ENCODE results near the gene RBM14. TPM values are rescaled to one million over a fixed set of nuclear protein-coding genes. Genes with fewer than 3 reads are reported as not detected.
A peak's percentile ranks its signal among the peaks of the same experiment; 100 is the strongest.

RBM14 gene
- total and polyA plus RNA-seq, 10 of the 15 experiments (the other 5 are each of a cell fraction or from before 2014, with no cell fraction given) = 5.4 to 140 (median 44.5) TPM

GRCh38 chr11:66617155-66617834, 865 bp downstream of the RBM14 start (continued):
- TF ChIP-seq PBX3 (IDR thresholded peaks at IDR 0.05; ENCODE audit: insufficient replicate concordance, low read depth, low read length) (no peak), USF2 (IDR thresholded peaks at IDR 0.05; ENCODE audit: borderline replicate concordance, low read depth, low read length) (no peak), ESRRA (IDR thresholded peaks at IDR 0.05; ENCODE audit: low read length) (no peak), SMARCA5 (IDR thresholded peaks at IDR 0.05) (0 out of 2 replicates have a peak, but pooled peaks have one; percentile 30), SREBF1 (IDR thresholded peaks at IDR 0.05; ENCODE audit: low read length) (no peak), ATF2 (IDR thresholded peaks at IDR 0.05; ENCODE audit: low read length) (no peak), SMAD5 (IDR thresholded peaks at IDR 0.05; ENCODE audit: low read depth) (no peak), ZNF24 (IDR thresholded peaks at IDR 0.05) (no peak), ASH2L (IDR thresholded peaks at IDR 0.05; ENCODE audit: borderline replicate concordance, low read depth) (no peak), POLR2AphosphoS2 (IDR thresholded peaks at IDR 0.05; ENCODE audit: low read depth, low read length) (no peak), BACH1 (IDR thresholded peaks at IDR 0.05; ENCODE audit: borderline replicate concordance) (0 out of 2 replicates have a peak, but pooled peaks have one; percentile 44), MTA3 (IDR thresholded peaks at IDR 0.05; ENCODE audit: borderline replicate concordance, low read length) (no peak), CEBPZ (IDR thresholded peaks at IDR 0.05; ENCODE audit: low read depth, low read length) (no peak), IKZF2 (IDR thresholded peaks at IDR 0.05) (0 out of 4 replicates have a peak, but pooled peaks of 1 of the 2 experiments have one; percentile 29), EED (IDR thresholded peaks at IDR 0.05; ENCODE audit: low read depth) (0 out of 2 replicates have a peak, but pooled peaks have one; percentile 21), IRF3 (IDR thresholded peaks at IDR 0.05) (no peak), ZBTB33 (IDR thresholded peaks at IDR 0.05) (no peak), KAT2A (conservative IDR thresholded peaks at IDR 0.05; ENCODE audit: control insufficient read depth, low read depth, low read length) (no peak), RELA (IDR thresholded peaks at IDR 0.05; ENCODE audit: borderline replicate concordance, partially characterized antibody) (no peak)
